NCI-H187 (cell line): ENCODE results near the gene FGD5.
"Not testable (repeated sequence)": the region's sequence is repeated elsewhere in the genome, so short reads cannot be mapped to it uniquely, and the experiment has no call there.

ENCODE experiments used
- DNase-seq, 2 experiments: peaks; one replicate each; lab custom pipeline; 2025; lab: John Stamatoyannopoulos, UW

FGD5 gene

DNA sequence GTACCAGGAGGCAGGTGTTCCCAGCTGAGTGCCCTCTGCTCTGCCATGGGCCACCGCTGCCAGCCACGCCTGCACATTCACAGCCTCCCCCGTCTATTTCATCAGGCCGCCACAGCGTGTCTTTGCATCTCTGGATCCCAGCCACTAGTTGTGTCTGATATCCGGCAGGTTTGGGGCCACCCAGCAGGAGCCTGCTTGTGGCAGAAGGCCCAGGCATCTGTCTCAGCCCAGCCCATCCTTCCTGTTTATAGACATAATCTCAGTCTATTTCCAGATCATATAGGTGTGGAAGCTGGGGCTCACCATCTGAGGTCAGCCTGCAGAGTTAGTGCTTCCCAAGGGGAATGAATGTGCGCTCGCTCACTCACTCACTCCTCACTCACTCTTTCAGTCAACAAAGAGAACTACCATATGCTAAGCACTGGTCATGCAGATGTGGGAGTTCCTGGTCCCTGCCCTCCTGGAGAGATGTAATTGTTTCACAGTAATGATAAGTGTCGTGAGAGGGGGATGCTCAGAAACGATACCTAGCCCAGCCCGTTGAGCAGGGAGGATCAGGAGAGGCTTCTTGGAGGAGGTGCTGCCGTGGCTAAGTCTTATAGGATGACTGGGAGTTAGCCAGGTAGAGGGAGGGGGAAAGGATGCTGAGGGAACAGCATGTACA lies 60.6 kb downstream of the FGD5 start:
- no peak for DNase-seq

DNA sequence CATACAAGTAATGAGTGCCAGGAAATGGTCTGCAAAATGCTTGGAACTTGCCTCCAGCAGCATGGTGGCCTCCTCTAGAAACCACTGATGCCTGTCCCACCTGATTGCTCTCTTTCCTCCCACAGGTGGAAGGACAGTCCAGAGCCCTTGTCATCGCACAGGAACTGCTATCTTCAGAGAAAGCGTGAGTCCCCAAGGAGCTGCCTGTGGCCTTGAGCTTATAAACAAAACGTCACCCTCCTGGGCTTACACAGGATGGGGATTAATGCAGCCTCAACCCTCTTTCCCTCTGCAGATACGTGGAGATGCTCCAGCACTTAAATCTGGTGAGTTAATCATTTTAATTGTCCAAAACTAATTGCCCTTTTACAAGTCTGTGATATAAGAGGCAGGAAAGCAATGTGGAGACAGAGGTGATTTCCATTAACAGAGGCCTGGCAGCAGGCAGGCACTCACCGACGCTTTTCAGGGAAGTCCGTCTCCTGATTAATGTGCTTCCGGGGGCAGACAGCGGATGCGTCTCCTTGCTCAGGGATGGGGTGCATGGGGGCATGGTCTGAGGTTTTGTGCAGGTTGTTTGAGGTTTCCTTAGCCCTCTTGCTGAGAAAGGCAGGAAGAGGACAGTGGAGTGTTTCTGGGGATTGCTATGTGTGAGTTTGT lies 61.8 kb downstream of the FGD5 start:
- DNase-seq: no peak

DNA sequence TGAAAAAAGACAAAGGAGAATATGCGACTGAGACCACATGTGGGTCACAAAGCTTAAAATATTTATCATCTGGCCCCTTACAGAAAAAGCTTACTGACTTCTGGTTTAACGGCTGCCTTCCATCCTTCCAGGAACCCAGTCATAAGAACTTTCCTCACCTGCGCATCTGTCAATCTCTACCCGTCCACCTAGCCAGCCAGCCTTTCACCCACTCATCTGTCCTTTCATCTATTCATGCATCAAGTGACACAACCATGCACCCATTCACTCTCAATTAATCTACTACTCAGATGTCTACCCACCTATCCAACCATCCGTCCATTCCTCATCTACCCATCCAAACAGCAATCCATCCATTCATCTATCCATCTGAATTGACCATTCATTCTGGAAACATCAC lies 64.5 kb downstream of the FGD5 start:
- DNase-seq: no peak

DNA sequence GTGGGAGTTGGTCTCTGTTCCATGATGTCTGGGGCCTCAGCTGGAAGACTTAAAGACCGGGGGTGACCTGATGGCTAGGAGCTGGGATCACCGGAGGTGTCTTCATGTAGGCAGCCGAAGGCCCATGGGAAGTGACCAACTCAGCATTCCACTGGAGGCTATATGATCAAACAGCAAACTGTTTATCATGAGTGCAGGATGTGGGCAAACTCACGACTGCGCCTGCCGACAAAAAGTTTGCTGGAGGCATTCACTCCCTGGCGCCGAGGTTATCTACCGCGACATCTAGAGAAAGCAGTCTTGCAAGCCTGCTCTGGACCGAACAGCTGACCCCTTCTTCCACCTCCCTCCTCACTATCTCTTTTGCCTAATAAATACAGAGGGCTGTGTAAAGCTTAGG lies 65.9 kb downstream of the FGD5 start:
- no peak for DNase-seq

DNA sequence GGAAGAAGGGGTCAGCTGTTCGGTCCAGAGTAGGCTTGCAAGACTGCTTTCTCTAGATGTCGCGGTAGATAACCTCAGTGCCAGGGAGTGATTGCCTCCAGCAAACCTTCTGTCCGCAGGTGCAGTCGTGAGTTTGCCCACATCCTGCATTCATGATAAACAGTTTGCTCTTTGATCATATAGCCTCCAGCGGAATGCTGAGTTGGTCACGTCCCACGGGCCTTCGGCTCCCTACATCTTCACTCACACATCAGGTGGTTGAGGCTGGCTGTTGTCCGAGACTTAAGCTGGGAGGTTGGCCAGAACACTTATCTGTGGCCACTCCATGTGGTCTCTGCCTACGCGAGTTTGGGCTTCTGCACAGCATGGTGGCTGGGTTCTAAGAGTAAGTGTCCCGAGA lies 66.5 kb downstream of the FGD5 start:
- no peak for DNase-seq

DNA sequence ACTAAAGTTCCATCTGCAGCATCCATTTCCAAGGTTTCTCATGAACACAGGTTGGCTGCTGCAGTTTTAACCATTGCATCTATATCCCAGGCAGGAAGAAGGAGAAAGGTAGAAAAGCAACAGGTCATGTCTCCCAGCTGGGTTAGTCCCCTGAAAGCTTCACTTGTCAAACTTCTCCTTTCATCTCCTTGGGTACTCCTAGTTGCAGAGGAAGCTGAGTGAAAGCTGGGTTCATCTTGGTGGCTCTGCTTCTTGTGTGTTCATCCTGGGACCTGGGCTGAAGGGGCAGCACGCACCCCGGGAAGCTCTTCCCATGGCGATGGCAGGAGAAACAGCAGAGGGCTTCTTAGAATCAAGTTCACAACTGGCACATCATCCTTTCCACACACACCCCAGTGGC lies 67.3 kb downstream of the FGD5 start:
- DNase-seq: no peak

DNA sequence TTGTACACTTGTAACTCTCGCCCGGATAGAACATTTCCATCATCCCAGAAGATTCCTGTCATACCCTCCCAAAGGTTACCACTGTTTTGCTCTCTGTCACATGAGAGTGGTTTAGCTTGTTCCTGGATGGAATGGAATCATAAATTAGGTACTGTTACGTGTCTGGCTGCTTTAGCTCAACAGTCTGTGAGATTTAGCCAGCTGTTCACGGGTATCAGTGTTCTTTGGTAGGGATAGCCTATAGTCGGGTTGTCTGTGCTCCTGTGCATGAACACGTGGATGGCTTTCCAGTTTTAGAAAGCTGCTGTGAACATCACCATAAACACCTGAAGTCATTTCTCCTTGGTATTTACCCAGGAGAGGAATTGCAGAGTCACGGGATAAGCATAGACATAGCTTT lies 70.4 kb downstream of the FGD5 start:
- DNase-seq: no peak

DNA sequence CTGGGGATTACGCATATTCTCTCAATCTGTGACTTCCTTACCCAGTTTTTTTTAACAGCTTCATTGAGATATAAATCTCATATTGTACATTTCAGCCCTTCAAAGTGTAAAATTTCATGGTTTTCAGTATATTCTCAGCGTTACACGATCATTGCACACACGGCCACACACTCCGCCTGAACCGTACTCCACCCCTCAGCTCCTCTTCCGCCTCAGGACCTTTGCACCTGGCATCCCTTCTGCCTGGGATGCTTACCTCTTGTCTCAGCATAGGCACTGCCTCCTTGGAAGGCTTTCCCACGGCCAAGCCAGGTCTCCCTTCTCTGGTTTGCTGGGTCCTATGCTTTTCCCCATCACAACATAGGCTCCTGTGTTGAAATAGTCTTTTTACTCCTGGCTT lies 71.2 kb downstream of the FGD5 start:
- DNase-seq: no peak

DNA sequence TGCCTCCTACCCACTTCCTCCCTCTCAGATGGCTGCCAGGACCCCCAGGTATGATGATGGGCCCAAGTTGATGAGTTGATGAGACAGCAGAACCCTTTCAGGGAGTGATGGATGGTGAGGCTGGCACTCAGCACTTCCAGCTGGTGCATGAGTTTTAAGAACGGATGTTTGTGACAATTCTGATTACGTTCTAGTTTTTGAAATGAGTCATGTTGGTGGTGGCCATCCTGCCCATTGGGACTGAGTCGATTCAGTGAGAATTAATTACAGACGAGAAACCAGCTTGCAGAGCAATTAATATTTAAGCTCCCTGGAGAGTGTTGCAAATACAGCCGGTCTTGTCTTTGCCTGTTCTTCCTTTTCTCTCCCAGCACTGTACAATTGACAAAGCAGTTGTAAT lies 71.7 kb downstream of the FGD5 start:
- no peak for DNase-seq

DNA sequence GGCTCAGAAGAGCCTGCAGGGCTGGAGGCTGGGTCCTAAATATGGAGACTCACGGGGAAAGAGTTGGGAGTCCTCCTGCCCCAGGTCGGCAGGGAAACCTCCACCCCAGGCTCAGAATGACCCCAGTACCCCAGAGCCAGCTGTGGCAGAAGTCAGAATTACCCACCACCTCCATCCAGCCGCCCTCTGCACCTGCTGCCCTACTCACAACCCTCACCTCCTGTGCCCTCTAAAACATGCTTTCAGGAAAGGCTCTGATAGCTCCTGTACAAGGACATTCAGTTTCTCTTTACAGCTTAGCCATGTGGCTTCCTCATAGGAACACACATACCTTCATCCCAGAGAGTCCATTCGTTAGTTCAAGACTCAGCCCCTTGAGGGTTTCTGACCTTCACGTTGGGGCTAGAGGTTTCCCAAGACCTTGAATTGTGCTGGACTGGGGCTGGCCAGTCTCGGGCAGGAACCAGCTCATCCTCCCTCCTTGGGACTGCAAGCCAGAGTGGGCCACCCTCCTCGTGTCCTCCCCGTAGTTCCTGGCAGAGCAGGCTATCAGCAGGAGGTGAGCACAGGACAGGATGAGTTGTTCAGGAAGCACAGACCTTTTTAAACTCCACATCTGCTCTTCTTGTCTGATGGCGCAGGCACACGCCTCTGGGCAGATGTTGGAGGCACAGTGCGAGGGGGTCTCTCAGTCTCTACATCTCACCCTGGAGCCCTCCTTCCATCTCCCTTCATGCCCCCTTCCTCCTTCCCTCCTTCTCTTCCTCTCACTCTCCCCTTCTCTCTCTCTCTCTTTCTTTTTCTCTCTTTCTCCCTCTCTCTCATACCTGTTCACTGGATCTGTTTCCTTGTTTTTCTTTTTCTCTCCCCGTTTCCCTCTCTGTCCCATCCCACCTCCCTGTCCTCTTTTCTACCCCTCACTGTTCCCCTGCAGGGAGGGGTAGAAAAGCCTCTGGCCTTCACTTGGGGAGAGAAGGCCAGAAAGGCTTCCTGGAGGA lies 72.7 kb downstream of the FGD5 start:
- no peak for DNase-seq

DNA sequence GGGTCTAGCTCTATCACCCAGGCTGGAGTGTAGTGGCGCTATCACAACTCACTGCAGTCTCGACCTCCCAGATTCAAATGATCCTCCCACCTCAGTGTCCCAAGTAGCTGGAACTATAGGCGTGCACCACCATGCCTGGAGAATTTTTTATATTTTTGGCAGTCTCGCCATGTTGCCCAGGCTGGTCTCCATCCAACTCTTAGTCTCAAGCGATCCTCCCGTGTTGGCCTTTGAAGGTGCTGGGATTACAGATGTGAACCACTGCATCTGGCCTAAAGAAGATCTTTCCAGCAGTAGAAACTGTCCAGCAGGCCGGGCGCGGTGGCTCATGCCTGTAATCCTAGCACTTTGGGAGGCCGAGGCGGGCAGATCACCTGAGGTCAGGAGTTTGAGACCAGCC lies 73.5 kb downstream of the FGD5 start:
- no peak for DNase-seq

DNA sequence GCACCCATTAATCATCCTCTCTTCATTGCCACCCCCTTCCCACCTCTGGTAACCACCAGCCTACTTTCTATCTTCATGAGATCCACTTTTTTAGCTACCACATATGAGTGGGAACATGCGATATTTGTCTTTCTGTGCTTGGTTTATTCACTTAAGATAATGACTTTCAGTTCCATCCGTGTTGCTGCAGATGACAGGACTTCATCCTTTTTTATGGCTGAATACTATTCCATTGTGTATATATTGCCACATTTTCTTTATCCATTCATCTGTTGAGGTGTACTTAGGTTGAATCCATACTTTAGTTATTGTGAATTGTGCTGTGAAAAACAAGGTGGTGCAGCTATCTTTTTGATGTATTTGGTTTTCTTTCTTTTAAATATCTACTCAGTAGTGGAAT lies 75.3 kb downstream of the FGD5 start:
- no peak for DNase-seq

DNA sequence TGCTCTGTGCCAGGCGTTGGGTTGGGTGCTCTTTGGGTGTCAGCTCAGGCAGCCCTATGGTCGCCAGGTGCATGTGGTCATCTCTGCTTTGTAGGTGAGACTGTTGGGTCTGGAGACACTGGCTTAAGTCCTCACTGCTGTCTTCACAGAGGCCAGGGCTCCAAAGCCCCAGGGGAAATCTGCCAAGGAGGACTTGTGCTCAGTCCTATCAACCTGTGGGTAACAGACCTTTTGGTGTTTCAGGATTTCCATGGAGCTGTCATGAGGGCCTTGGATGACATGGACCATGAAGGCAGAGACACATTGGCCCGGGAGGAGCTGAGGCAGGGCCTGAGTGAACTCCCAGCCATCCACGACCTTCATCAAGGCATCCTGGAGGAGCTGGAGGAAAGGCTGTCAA lies 78.5 kb downstream of the FGD5 start:
- no peak for DNase-seq

DNA sequence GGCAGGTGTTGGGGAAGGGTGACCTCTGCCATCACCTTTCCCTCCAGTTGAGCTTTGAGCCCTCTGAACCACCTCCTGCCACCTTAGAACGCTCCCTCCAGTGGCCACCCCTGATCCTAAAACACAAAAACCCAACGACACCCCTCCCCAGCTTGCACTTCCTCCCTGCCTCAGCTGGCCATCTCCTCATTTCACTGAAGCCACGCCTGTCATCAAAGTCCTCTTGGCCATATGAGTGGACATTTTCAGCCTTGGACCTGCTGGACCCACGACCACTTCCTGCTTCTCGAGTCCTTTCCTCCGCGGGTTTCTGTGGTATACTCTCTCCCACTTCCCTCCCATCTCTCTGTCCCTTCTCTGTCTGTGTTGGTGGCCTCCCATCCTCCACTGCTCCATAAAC lies 80.2 kb downstream of the FGD5 start:
- no peak for DNase-seq

DNA sequence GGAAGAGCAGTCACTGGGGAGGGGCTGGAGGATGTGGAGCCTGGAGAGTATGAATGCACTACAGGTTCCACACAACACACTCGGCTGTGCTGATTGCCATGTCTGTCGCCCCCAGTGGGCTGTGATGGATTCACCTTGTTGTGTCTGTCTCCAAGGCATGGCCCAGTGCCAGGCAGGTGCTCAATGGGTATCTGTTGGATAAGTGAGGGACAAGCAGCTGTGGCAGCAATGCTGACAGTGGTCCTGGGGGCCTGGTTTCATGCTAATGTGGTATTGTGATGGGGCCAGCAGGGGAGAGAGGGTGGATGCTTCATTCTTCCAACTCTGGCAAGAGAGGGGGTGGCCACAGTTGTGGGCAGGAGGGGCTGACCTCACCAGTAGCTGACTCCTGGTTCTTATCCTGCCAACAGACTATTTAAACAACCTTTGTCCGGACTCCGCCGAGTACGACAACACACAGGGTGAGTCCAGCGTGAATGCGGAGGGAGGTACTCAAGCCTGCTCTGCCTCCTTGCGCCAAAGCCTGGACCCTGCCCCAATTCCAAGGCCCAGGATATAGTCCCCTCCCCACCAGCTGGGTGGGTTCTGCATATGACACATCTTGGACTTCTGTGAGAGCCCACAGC lies 81.3 kb downstream of the FGD5 start:
- DNase-seq: no peak

DNA sequence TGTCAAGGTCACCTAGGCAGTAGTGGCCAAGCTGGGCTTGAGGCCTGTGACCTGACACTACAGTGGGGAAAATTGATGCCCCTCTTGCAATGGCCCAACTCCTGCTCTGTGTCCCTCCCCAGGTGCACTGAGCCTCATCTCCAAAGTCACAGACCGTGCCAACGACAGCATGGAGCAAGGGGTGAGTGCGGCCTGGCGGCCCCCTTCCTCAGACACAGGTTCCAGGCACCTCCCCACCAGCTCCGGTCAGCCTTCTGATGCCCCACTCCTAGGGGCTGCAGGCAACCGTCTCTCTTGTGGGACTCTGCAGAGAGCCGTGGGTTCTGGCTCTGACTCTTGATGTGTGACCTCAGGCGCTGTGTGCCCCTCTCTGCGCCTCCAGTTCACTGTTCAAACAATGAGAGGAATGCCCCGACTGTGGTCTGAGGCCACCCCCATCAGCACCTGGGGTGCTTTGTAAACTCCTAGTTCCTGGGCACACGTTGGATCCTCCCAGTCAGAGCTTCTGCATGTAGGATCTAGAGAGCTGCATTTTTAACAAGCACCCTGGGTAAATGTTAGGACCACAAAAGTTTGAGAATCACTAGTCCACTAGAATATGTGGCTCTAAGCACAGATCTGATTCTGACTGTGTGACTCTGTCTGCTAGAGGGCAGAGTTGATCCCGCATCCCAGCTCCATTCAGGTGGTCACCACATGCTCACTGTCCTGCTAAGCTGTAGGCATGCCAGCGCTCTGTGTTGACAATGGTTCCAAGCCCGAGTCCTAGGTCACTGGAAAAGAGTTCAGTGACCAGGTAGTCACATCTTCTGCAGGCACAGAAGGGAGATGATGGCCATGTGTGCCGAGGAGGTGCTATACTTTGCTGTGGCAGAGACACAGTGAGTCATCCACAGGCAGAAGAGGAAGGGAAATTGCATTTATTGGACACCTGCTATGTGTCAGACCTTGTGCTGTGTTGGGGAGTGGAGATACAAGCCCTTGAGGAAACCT lies 82.4 kb downstream of the FGD5 start:
- no peak for DNase-seq

DNA sequence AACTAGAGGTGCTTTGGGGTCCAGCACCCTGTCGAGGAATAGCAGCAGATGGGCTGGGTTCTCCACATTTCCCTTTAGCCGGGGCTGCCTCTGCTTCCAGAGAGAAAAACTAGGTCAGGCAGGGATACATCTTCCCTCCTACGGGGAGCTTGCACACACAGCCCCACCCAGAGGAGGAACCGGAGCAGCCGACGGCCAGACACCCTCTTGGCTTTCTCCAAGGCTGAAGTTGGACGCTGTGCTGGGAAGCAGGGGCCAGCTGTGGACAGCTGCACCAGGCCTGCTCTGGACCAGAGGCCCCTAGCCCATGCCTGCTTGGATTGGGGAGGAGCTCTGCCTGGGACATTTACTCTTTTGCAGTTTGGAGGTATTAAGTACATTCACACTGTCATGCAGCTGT lies 84.0 kb downstream of the FGD5 start:
- DNase-seq: no peak

DNA sequence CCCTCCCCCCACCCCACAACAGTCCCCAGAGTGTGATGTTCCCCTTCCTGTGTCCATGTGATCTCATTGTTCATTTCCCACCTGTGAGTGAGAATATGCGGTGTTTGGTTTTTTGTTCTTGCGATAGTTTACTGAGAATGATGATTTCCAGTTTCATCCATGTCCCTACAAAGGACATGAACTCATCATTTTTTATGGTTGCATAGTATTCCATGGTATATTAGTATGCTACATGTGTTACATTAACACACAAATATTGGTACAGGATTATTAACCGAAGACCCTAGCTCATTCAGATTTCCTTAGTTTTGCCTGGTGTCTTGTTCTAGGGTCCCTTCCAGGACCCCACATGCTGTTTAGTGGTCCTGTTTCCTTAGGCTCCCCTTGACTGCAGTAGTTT lies 84.7 kb downstream of the FGD5 start:
- not testable (repeated sequence) for DNase-seq

DNA sequence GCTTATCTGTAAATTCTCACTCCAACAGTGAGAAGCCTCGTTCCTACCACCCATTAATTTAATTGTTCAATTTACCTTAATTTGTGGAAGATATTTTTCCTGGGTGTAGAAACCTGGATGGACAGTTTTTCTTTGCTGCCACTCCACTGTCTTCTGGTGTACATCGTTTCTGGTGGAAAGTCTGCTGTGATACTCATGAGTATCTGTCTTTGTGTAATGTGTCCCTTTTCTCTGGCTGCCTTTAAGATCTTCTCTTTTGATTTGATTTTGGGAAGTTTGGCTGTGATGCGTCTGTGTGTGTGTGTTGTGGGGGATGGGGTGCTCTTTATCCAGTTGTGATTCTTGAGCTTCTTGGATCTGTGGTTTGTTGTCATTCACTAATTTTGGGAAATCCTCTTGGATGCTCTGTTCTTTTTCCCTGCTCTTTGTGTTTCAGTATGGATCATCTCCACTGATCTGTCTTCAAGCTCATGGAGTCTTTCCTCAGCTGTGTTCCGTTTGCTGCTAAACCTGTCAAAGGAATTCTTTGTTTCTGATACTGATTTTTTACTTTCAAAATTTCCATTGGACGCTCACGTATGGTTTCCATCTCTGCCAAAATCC lies 86.4 kb downstream of the FGD5 start:
- no peak for DNase-seq

DNA sequence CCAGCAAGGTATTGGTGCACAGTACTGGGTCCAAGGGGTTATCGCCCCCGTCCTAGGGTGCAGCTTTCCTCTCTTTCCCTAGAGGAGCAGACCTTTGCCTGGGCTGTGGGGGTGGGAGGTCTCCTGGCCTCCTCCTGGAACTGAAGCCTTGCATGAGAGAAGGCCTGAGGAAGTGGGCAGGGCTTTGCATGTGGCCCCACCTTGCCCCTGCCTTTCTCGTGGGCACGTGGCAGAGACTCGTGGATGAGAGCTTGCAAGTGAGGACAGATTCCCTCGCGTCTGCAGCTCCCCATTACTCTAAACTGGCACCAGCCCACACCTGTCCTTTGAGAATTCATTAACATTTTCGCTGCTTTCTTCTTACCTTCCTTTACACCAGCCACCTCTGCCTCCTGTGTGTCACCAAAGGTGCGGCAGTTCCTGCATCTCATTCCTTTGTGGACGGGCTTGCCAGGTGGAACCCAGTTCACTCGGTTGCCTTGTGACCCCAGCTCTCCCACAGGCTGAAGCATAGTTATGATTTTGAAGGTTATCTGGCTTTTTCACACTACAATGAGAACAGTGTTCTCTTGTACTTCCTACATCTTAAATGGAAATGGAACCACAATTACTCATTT lies 87.7 kb downstream of the FGD5 start:
- no peak for DNase-seq
